H1 (cell line): Measurements from ENCODE around the gene MS4A6A. TPM values are rescaled to one million over a fixed set of nuclear protein-coding genes. Genes with fewer than 3 reads are reported as not detected.

Experiments
- MAFK ChIP-seq: IDR thresholded peaks from 2 replicates; pipeline ENCODE4 v1.6.1; 2012; ENCODE audit warnings: low read depth, mild to moderate bottlenecking, improper control_type of control experiment, low read length
- RBBP5 ChIP-seq: IDR thresholded peaks from 2 replicates; pipeline ENCODE4 v1.7.1; 2012; ENCODE audit warnings: low read depth, mild to moderate bottlenecking, inconsistent platforms, low read length, moderate library complexity, borderline replicate concordance
- SIX5 ChIP-seq: IDR thresholded peaks from 2 replicates; pipeline ENCODE4 v1.6.1; 2011; ENCODE audit warnings: mild to moderate bottlenecking, low read depth, low read length
- SUZ12 ChIP-seq: fragments of 200-600 bp; sonication (generic); IDR thresholded peaks from 2 replicates; pipeline ENCODE4 v1.6.1; 2012; ENCODE audit warnings: mild to moderate bottlenecking, inconsistent platforms, low read length, moderate library complexity, mixed read lengths
- TAF1 ChIP-seq: IDR thresholded peaks from 2 replicates; pipeline ENCODE4 v1.6.1; 2011; ENCODE audit warnings: mild to moderate bottlenecking, low read depth, low read length
- TAF7 ChIP-seq: optimal IDR thresholded peaks from 2 replicates; pipeline ENCODE3; 2011; ENCODE audit warnings: low read depth, mild to moderate bottlenecking, inconsistent platforms, low read length, moderate library complexity, borderline replicate concordance
- ZNF274 ChIP-seq: IDR thresholded peaks from 2 replicates; pipeline ENCODE4 v1.7.0; 2012; ENCODE audit warnings: low read length, borderline replicate concordance; ENCODE audit errors: extremely low read depth
- polyA plus RNA-seq, 7 experiments: library from polyadenylated mRNA; depleted of rRNA in 3 of 7; stranded (reverse) in 5 of 7; unstranded in 2 of 7; fragments of >200 nt in 5 of 7; fragments of 200-250 nt in 2 of 7; gene quantifications; 1 replicate in 5 of 7; 2 replicates in 1 of 7; 4 replicates in 1 of 7; pipeline versions ENCODE4 v1.2.1 to v1.2.3, GENCODE V29; 2011 to 2013; ENCODE audit warnings: missing spikeins in 2 of 7, mixed read lengths in 2 of 7
- total RNA-seq: library from RNA; stranded (reverse); fragmentation: NEBNext Ultra II Directional; extraction: Animal tissue kit (Norgen Biotek cat#: 25700); gene quantifications from 2 replicates; pipeline ENCODE4 v1.2.1, GENCODE V29; 2021
- TF ChIP-seq, protein P1 (sequence below): IDR thresholded peaks from 2 replicates; pipeline ENCODE4 v1.6.1; 2012; ENCODE audit warnings: inconsistent platforms

Gene MS4A6A
- total and polyA plus RNA-seq, 2 of the 8 experiments (the other 6 are each of a cell fraction or from before 2014, with no cell fraction given) = not detected

DNA sequence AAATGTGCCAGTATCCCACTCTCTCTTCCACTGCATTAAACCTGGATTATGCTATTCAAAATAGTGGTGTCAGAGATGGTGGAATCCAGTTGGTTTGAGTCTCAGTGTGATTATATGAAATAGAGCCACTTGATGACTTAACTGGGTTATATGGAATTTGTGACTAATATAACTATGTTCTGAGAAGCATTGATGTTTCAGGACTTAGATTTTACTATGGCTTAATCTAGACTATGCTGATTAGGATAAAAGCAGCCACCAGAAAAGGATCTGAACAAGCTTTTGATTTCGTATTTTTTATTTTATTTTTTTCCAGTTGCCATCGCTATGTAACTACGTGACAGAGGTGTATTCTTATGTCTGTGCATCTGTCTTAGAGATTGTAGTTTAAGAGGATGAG lies 39.1 kb downstream of the MS4A6A start (continued):
- no peak for TF ChIP-seq ZNF274
- no peak for TF ChIP-seq SIX5
- TF ChIP-seq, protein P1, sequence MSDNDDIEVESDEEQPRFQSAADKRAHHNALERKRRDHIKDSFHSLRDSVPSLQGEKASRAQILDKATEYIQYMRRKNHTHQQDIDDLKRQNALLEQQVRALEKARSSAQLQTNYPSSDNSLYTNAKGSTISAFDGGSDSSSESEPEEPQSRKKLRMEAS = no peak
- TF ChIP-seq TAF7 = no peak
- no peak for TF ChIP-seq RBBP5
- no peak for TF ChIP-seq SUZ12
- TF ChIP-seq MAFK = no peak
- TF ChIP-seq TAF1 = no peak
